Astrocyte of the cerebellum (primary cell): Measurements from ENCODE around the gene FBXL7.

Source experiments
- DNase-seq: peaks from one replicate; pipeline ENCODE4 v3.0.0-alpha.2; 2011; ENCODE audit warnings: low read depth
- H3K4me3 ChIP-seq: 2 replicates; pipeline ENCODE4 v1.5.1; 2011; ENCODE audit warnings: mild to moderate bottlenecking, low read depth, low read length, moderate library complexity
- CTCF ChIP-seq: IDR thresholded peaks from 2 replicates; pipeline ENCODE4 v1.5.1; 2012; ENCODE audit warnings: low read length, low read depth, moderate library complexity, mild to moderate bottlenecking; ENCODE audit errors: missing control alignments
- in situ Hi-C: cut with HindIII; loops from 2 replicates; pipeline ENCODE4 v1.10.0; 2017; ENCODE audit warnings: low sequenced_read_pairs

The FBXL7 gene

GRCh38 chr5:15520856-15521255, 20.9 kb downstream of the FBXL7 start:
- in situ Hi-C loops = no loop called here
- DNase-seq = no peak
- no peak for TF ChIP-seq CTCF
- H3K4me3 ChIP-seq = no peak overlapping the region

- in situ Hi-C loops = no loop called here
- H3K4me3 ChIP-seq = no peak overlapping the region
- DNase-seq = no peak
- no peak for TF ChIP-seq CTCF
These were observed 21.6 kb downstream of the FBXL7 start for GRCh38 chr5:15521381-15522186.

- no peak for TF ChIP-seq CTCF
- in situ Hi-C loops = no loop called here
- DNase-seq = no peak
- H3K4me3 ChIP-seq = no peak overlapping the region
These were observed 22.2 kb downstream of the FBXL7 start for GRCh38 chr5:15522187-15522520.

- in situ Hi-C loops = no loop called here
- DNase-seq = no peak
- no peak for TF ChIP-seq CTCF
- no peak overlapping the region for H3K4me3 ChIP-seq
These were observed 24.7 kb downstream of the FBXL7 start for GRCh38 chr5:15524712-15525111.

- in situ Hi-C loops = no loop called here
- no peak for TF ChIP-seq CTCF
- no peak overlapping the region for H3K4me3 ChIP-seq
- DNase-seq = no peak
These were observed 25.8 kb downstream of the FBXL7 start for GRCh38 chr5:15525703-15526275.

GRCh38 chr5:15526413-15526812, 26.4 kb downstream of the FBXL7 start:
- DNase-seq = no peak
- TF ChIP-seq CTCF = no peak
- no peak overlapping the region for H3K4me3 ChIP-seq
- in situ Hi-C loops = no loop called here
